ENCODE measurements around the gene CPNE6. TPM values are rescaled to one million over a fixed set of nuclear protein-coding genes. Genes with fewer than 3 reads are reported as not detected.

CPNE6 gene
- total and polyA plus RNA-seq, 2 of the 13 experiments (the other 11 are each of a cell fraction or from before 2014, with no cell fraction given), result not detected

DNA sequence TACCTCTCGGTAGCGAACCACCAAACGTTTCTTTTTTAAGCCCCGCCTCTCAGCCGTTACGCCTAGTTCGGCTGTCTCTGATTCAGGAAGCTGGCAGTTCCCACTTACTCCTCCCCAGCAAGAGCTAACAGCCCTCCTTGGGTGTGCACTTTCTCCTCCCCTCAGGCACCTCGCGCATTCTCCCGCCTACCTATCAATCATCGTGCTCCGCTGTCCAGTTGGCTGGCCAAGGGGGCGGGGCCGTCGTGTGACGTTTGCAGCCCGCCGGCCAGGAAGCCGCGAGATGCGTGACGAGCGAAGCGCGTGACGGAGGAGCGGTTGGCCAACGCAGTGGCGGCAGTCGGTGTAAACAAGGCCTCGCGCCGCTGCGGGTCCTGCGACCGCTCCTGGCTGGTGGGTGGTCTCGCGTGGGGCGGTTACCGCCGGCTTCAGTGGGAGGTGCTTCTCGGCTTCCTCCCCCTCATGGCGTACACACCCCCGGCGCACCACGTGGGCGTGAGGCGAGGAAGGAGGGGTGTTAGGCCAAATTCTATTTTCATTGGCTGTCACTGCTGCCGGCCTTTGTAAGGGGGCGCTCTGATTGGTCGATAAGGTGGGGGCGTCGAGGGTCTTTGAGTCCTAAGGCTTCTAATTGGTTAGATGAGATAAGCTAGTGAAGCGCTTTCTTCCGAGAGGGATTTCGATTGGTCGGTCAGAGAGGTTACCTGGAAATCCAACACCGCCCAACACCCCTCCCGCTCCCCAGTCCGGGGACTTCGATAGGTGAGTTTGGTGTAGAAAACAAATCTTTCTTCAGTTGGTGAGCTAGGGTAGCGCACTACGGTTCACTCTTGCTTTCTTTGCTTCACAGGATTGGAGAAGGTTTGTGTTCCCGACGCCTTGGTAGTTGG lies 43.4 kb downstream of the CPNE6 start, which contains the start of the genes DCAF11 and NRL (continued):
- TF ChIP-seq HNF1A (IDR thresholded peaks at IDR 0.05; ENCODE audit: low read depth) (peak; percentile 56; the same call in 1 of the 2 replicates), HNF1A (CRISPR knock-in tag; IDR thresholded peaks at IDR 0.05; ENCODE audit: borderline replicate concordance) (peak; percentile 92), STAG1 (CRISPR knock-in tag; IDR thresholded peaks at IDR 0.05) (peak; percentile 40), ZKSCAN8 (CRISPR knock-in tag; IDR thresholded peaks at IDR 0.05; ENCODE audit: borderline replicate concordance) (peak; percentile 75; the same call in 1 of the 2 replicates), BORCS8-MEF2B (CRISPR knock-in tag; IDR thresholded peaks at IDR 0.05) (peak; percentile 99), ZNF263 (CRISPR knock-in tag; IDR thresholded peaks at IDR 0.05) (peak; percentile 87), ZNF326 (CRISPR knock-in tag; IDR thresholded peaks at IDR 0.05; ENCODE audit: borderline replicate concordance) (peak; percentile 81; the same call in 1 of the 2 replicates), ZNF615 (CRISPR knock-in tag; IDR thresholded peaks at IDR 0.05; ENCODE audit: borderline replicate concordance) (no peak), CC2D1A (CRISPR knock-in tag; IDR thresholded peaks at IDR 0.05) (no peak), HMGA1 (CRISPR knock-in tag; conservative IDR thresholded peaks at IDR 0.05) (no peak), ZMYM3 (CRISPR knock-in tag; IDR thresholded peaks at IDR 0.05) (peak; percentile 92), PCBP2 (optimal IDR thresholded peaks at IDR 0.05; ENCODE audit: low read depth, low read length, poor library complexity, severe bottlenecking) (no peak), ZKSCAN5 (CRISPR knock-in tag; IDR thresholded peaks at IDR 0.05) (peak; percentile 83; the same call in 1 of the 2 replicates), ZKSCAN1 (IDR thresholded peaks at IDR 0.05; ENCODE audit: low read length) (no peak), PITX1 (CRISPR knock-in tag; IDR thresholded peaks at IDR 0.05) (peak; percentile 91), ZNF589 (CRISPR knock-in tag; conservative IDR thresholded peaks at IDR 0.05) (no peak), ZNF34 (CRISPR knock-in tag; IDR thresholded peaks at IDR 0.05; ENCODE audit: borderline replicate concordance) (0 out of 2 replicates have a peak, but pooled peaks have one; percentile 79), ZNF691 (CRISPR knock-in tag; IDR thresholded peaks at IDR 0.05; ENCODE audit: borderline replicate concordance, low read depth) (peak; percentile 89)
- TF ChIP-seq, protein P1, sequence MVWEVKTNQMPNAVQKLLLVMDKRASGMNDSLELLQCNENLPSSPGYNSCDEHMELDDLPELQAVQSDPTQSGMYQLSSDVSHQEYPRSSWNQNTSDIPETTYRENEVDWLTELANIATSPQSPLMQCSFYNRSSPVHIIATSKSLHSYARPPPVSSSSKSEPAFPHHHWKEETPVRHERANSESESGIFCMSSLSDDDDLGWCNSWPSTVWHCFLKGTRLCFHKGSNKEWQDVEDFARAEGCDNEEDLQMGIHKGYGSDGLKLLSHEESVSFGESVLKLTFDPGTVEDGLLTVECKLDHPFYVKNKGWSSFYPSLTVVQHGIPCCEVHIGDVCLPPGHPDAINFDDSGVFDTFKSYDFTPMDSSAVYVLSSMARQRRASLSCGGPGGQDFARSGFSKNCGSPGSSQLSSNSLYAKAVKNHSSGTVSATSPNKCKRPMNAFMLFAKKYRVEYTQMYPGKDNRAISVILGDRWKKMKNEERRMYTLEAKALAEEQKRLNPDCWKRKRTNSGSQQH (CRISPR knock-in tag; IDR thresholded peaks at IDR 0.05; ENCODE audit: low read depth), result peak; percentile 91

Measured in HepG2 (cell line).